Measurements from ENCODE around the gene GAR1. TPM values are rescaled to one million over a fixed set of nuclear protein-coding genes. Genes with fewer than 3 reads are reported as not detected.

Gene GAR1
- polyA plus RNA-seq, 4 donors = 12.3 to 39.6 (median 26.0) TPM

GRCh38 chr4:109820563-109820962 lies 5.0 kb downstream of the GAR1 start:
- Histone ChIP-seq H3K27ac (ENCODE audit: low read depth in 1 of 3, low read length in 2 of 3) (no peak overlapping the region), H3K9me3 (ENCODE audit: control insufficient read depth in 2 of 2, insufficient read depth in 1 of 2, low read depth in 1 of 2, low read length in 1 of 2) (no peaks in the 10 kb centered on the region), H3K27me3 (ENCODE audit: control insufficient read depth in 3 of 3, insufficient read depth in 3 of 3, low read length in 3 of 3) (no peaks in the 10 kb centered on the region), H3K4me3 (ENCODE audit: low read depth in 1 of 3, low read length in 3 of 3) (no peak overlapping the region), H3K36me3 (ENCODE audit: control insufficient read depth in 3 of 3, insufficient read depth in 2 of 3, low read depth in 1 of 3, low read length in 3 of 3) (peaks cover 3 to 13% (median 3%) of the 10 kb centered on the region in 3 donors), H3K4me1 (ENCODE audit: control insufficient read depth in 3 of 3, insufficient read depth in 2 of 3, low read depth in 1 of 3, low read length in 2 of 3) (peaks cover 0 to 4% (median 3%) of the 10 kb centered on the region in 3 donors)
- DNase-seq = no peak
- 76 to 95% (median 94%) methylated on average over 2 of the region's 2 CpGs for WGBS, 3 donors
- FAIRE-seq = no peak

- WGBS, 3 donors = 58 to 62% (median 61%) methylated on average over 2 of the region's 2 CpGs
- H3K27me3 ChIP-seq (ENCODE audit: control insufficient read depth in 3 of 3, insufficient read depth in 3 of 3, low read length in 3 of 3) = no peaks in the 10 kb centered on the region
- H3K36me3 ChIP-seq (ENCODE audit: control insufficient read depth in 3 of 3, insufficient read depth in 2 of 3, low read depth in 1 of 3, low read length in 3 of 3) = peaks cover 3 to 13% (median 3%) of the 10 kb centered on the region in 3 donors
- FAIRE-seq = no peak
- H3K27ac ChIP-seq (ENCODE audit: low read depth in 1 of 3, low read length in 2 of 3) = no peak overlapping the region
- no peak overlapping the region for H3K4me3 ChIP-seq (ENCODE audit: low read depth in 1 of 3, low read length in 3 of 3)
- DNase-seq = no peak
- H3K9me3 ChIP-seq (ENCODE audit: control insufficient read depth in 2 of 2, insufficient read depth in 1 of 2, low read depth in 1 of 2, low read length in 1 of 2) = no peaks in the 10 kb centered on the region
- H3K4me1 ChIP-seq (ENCODE audit: control insufficient read depth in 3 of 3, insufficient read depth in 2 of 3, low read depth in 1 of 3, low read length in 2 of 3) = peaks cover 0 to 4% (median 3%) of the 10 kb centered on the region in 3 donors
Observed at GRCh38 chr4:109821185-109821584, 5.6 kb downstream of the GAR1 start.

- FAIRE-seq (peak; percentile 33), DNase-seq (peak in 1 of 2 donors; percentile 17)
- Histone ChIP-seq H3K27ac (ENCODE audit: low read depth in 1 of 3, low read length in 2 of 3) (no peak overlapping the region), H3K4me1 (ENCODE audit: control insufficient read depth in 3 of 3, insufficient read depth in 2 of 3, low read depth in 1 of 3, low read length in 2 of 3) (no peaks in the 10 kb centered on the region), H3K9me3 (ENCODE audit: control insufficient read depth in 2 of 2, insufficient read depth in 1 of 2, low read depth in 1 of 2, low read length in 1 of 2) (no peaks in the 10 kb centered on the region), H3K27me3 (ENCODE audit: control insufficient read depth in 3 of 3, insufficient read depth in 3 of 3, low read length in 3 of 3) (no peaks in the 10 kb centered on the region), H3K36me3 (ENCODE audit: control insufficient read depth in 3 of 3, insufficient read depth in 2 of 3, low read depth in 1 of 3, low read length in 3 of 3) (peaks cover 3 to 5% (median 3%) of the 10 kb centered on the region in 3 donors), H3K4me3 (ENCODE audit: low read depth in 1 of 3, low read length in 3 of 3) (no peak overlapping the region)
Observed at GRCh38 chr4:109826719-109827118, 11.2 kb downstream of the GAR1 start.

- Histone ChIP-seq H3K9me3 (ENCODE audit: control insufficient read depth in 2 of 2, insufficient read depth in 1 of 2, low read depth in 1 of 2, low read length in 1 of 2) (no peaks in the 10 kb centered on the region), H3K27ac (ENCODE audit: low read depth in 1 of 3, low read length in 2 of 3) (no peak within 1 kb of the TSS), H3K4me1 (ENCODE audit: control insufficient read depth in 3 of 3, insufficient read depth in 2 of 3, low read depth in 1 of 3, low read length in 2 of 3) (no peaks in the 10 kb centered on the region), H3K36me3 (ENCODE audit: control insufficient read depth in 3 of 3, insufficient read depth in 2 of 3, low read depth in 1 of 3, low read length in 3 of 3) (peaks cover 0 to 3% (median 3%) of the 10 kb centered on the region in 3 donors), H3K4me3 (ENCODE audit: low read depth in 1 of 3, low read length in 3 of 3) (no peak within 1 kb of the TSS), H3K27me3 (ENCODE audit: control insufficient read depth in 3 of 3, insufficient read depth in 3 of 3, low read length in 3 of 3) (no peaks in the 10 kb centered on the region)
- FAIRE-seq = no peak
- no peak for DNase-seq
- WGBS, 3 donors = 93 to 98% (median 96%) methylated on average over 2 of the region's 2 CpGs
Observed at GRCh38 chr4:109827672-109828071, 12.1 kb downstream of the GAR1 start, which contains the start of gene RRH. Gene RRH, plus strand, starts transcription at chr4:109827972. Its CDS starts 56 bp downstream, at chr4:109828028.

GRCh38 chr4:109833756-109834155 lies 18.2 kb downstream of the GAR1 start:
- Histone ChIP-seq H3K9me3 (ENCODE audit: control insufficient read depth in 2 of 2, insufficient read depth in 1 of 2, low read depth in 1 of 2, low read length in 1 of 2) (no peaks in the 10 kb centered on the region), H3K27ac (ENCODE audit: low read depth in 1 of 3, low read length in 2 of 3) (no peak overlapping the region), H3K4me3 (ENCODE audit: low read depth in 1 of 3, low read length in 3 of 3) (no peak overlapping the region), H3K27me3 (ENCODE audit: control insufficient read depth in 3 of 3, insufficient read depth in 3 of 3, low read length in 3 of 3) (no peaks in the 10 kb centered on the region), H3K4me1 (ENCODE audit: control insufficient read depth in 3 of 3, insufficient read depth in 2 of 3, low read depth in 1 of 3, low read length in 2 of 3) (no peaks in the 10 kb centered on the region), H3K36me3 (ENCODE audit: control insufficient read depth in 3 of 3, insufficient read depth in 2 of 3, low read depth in 1 of 3, low read length in 3 of 3) (no peaks in the 10 kb centered on the region)
- DNase-seq (no peak), FAIRE-seq (no peak)
- WGBS, 3 donors = 94 to 98% (median 96%) methylated on average over 4 of the region's 4 CpGs

- FAIRE-seq (no peak), DNase-seq (no peak)
- H3K4me3 ChIP-seq (ENCODE audit: low read depth in 1 of 3, low read length in 3 of 3) = no peak overlapping the region
- no peak overlapping the region for H3K27ac ChIP-seq (ENCODE audit: low read depth in 1 of 3, low read length in 2 of 3)
- no peaks in the 10 kb centered on the region for H3K36me3 ChIP-seq (ENCODE audit: control insufficient read depth in 3 of 3, insufficient read depth in 2 of 3, low read depth in 1 of 3, low read length in 3 of 3)
- WGBS, 3 donors = 74 to 94% (median 92%) methylated on average over 3 of the region's 3 CpGs
- H3K27me3 ChIP-seq (ENCODE audit: control insufficient read depth in 3 of 3, insufficient read depth in 3 of 3, low read length in 3 of 3) = no peaks in the 10 kb centered on the region
- H3K4me1 ChIP-seq (ENCODE audit: control insufficient read depth in 3 of 3, insufficient read depth in 2 of 3, low read depth in 1 of 3, low read length in 2 of 3) = no peaks in the 10 kb centered on the region
- H3K9me3 ChIP-seq (ENCODE audit: control insufficient read depth in 2 of 2, insufficient read depth in 1 of 2, low read depth in 1 of 2, low read length in 1 of 2) = no peaks in the 10 kb centered on the region
Observed at GRCh38 chr4:109836985-109837384, 21.4 kb downstream of the GAR1 start.

GRCh38 chr4:109846395-109847098 lies 31.0 kb downstream of the GAR1 start:
- no peak overlapping the region for H3K4me3 ChIP-seq (ENCODE audit: low read depth in 1 of 3, low read length in 3 of 3)
- H3K9me3 ChIP-seq (ENCODE audit: control insufficient read depth in 2 of 2, insufficient read depth in 1 of 2, low read depth in 1 of 2, low read length in 1 of 2) = no peaks in the 10 kb centered on the region
- H3K27ac ChIP-seq (ENCODE audit: low read depth in 1 of 3, low read length in 2 of 3) = no peak overlapping the region
- WGBS, 3 donors = 8 to 48% (median 35%) methylated on average over 6 of the region's 6 CpGs
- DNase-seq (peak; percentile 53 to 70), FAIRE-seq (no peak)
- H3K27me3 ChIP-seq (ENCODE audit: control insufficient read depth in 3 of 3, insufficient read depth in 3 of 3, low read length in 3 of 3) = no peaks in the 10 kb centered on the region
- H3K4me1 ChIP-seq (ENCODE audit: control insufficient read depth in 3 of 3, insufficient read depth in 2 of 3, low read depth in 1 of 3, low read length in 2 of 3) = peaks cover 0 to 4% (median 2%) of the 10 kb centered on the region in 3 donors
- H3K36me3 ChIP-seq (ENCODE audit: control insufficient read depth in 3 of 3, insufficient read depth in 2 of 3, low read depth in 1 of 3, low read length in 3 of 3) = no peaks in the 10 kb centered on the region

GRCh38 chr4:109847896-109848442 lies 32.4 kb downstream of the GAR1 start, which contains the start of gene LRIT3:
Gene LRIT3, plus strand, starts transcription at chr4:109848107. Its CDS starts 95 bp downstream, at chr4:109848202.
- WGBS, 3 donors = 58 to 78% (median 75%) methylated on average over 5 of the region's 5 CpGs
- no peaks in the 10 kb centered on the region for H3K27me3 ChIP-seq (ENCODE audit: control insufficient read depth in 3 of 3, insufficient read depth in 3 of 3, low read length in 3 of 3)
- no peak within 1 kb of the TSS for H3K4me3 ChIP-seq (ENCODE audit: low read depth in 1 of 3, low read length in 3 of 3)
- FAIRE-seq (no peak), DNase-seq (no peak)
- no peaks in the 10 kb centered on the region for H3K9me3 ChIP-seq (ENCODE audit: control insufficient read depth in 2 of 2, insufficient read depth in 1 of 2, low read depth in 1 of 2, low read length in 1 of 2)
- H3K27ac ChIP-seq (ENCODE audit: low read depth in 1 of 3, low read length in 2 of 3) = no peak within 1 kb of the TSS
- H3K36me3 ChIP-seq (ENCODE audit: control insufficient read depth in 3 of 3, insufficient read depth in 2 of 3, low read depth in 1 of 3, low read length in 3 of 3) = no peaks in the 10 kb centered on the region
- peaks cover 0 to 4% (median 2%) of the 10 kb centered on the region in 3 donors for H3K4me1 ChIP-seq (ENCODE audit: control insufficient read depth in 3 of 3, insufficient read depth in 2 of 3, low read depth in 1 of 3, low read length in 2 of 3)
